A549 (cell line): Measurements from ENCODE around the gene MOSPD3. TPM values are rescaled to one million over a fixed set of nuclear protein-coding genes. Genes with fewer than 3 reads are reported as not detected.
A peak's percentile ranks its signal among the peaks of the same experiment; 100 is the strongest.

ENCODE experiments used
- ATAC-seq, 2 experiments: fragments of 200-7000 bp in 1 of 2; fragments of >200 bp in 1 of 2; cut with Nextera tagmentation in 1 of 2; cut with Tn5 transposase in 1 of 2; 3 replicates each; pipeline versions ENCODE4 v1.8.0 to v1.9.1; 2018 to 2020; ENCODE audit warnings: mild to moderate bottlenecking in 1 of 2, moderate library complexity in 1 of 2
- CTCF ChIA-PET: fragments of 300-600 bp; sonication (Branson Sonifier 250); formaldehyde crosslinking; extraction: SDS; loops from one replicate; lab custom pipeline; 2021; ENCODE audit warnings: antibody characterized with exemption, inconsistent platforms; lab: Yijun Ruan, JAX
- POLR2A ChIA-PET: fragments of 350-600 bp; formaldehyde crosslinking; extraction: SDS; loops from one replicate; lab custom pipeline; 2021; ENCODE audit warnings: antibody characterized with exemption, inconsistent platforms; lab: Yijun Ruan, JAX
- DNase-seq, 2 experiments: peaks; one replicate each; pipeline versions ENCODE4 v3.0.0 to v3.0.0-alpha.2; 2011 to 2016; ENCODE audit warnings: low read depth in 1 of 2, low spot score in 1 of 2
- FAIRE-seq: peaks from 2 replicates; lab custom pipeline; 2011; peaks lifted over from hg19 to GRCh38; lab: Jason Lieb, UNC
- H3K27ac ChIP-seq, 2 experiments: fragments of >200 bp; sonication (Bioruptor Twin); formaldehyde crosslinking; 3 replicates each; pipeline ENCODE4 v1.5.1; 2016 to 2017
- H3K4me1 ChIP-seq: fragments of >200 bp; sonication (Bioruptor Twin); formaldehyde crosslinking; 3 replicates; pipeline ENCODE4 v1.6.1; 2016
- H3K4me2 ChIP-seq: fragments of >200 bp; sonication (Bioruptor Twin); formaldehyde crosslinking; 3 replicates; pipeline ENCODE4 v1.6.1; 2016
- H3K4me3 ChIP-seq: fragments of >200 bp; sonication (Bioruptor Twin); formaldehyde crosslinking; 3 replicates; pipeline ENCODE4 v1.5.1; 2016
- H3K9me3 ChIP-seq: fragments of >200 bp; sonication (Bioruptor Twin); formaldehyde crosslinking; 3 replicates; pipeline ENCODE4 v1.6.1; 2016
- BHLHE40 ChIP-seq: IDR thresholded peaks from 2 replicates; pipeline ENCODE4 v1.6.1; 2012; ENCODE audit warnings: low read depth, low read length, inconsistent platforms
- CBX2 ChIP-seq: fragments of 200-600 bp; sonication (generic); IDR thresholded peaks from 2 replicates; pipeline ENCODE4 v1.6.1; 2016; ENCODE audit warnings: low read depth, mild to moderate bottlenecking, borderline replicate concordance
- CBX8 ChIP-seq: fragments of 200-600 bp; sonication (generic); IDR thresholded peaks from 2 replicates; pipeline ENCODE4 v1.6.1; 2016
- CEBPB ChIP-seq, 2 experiments: fragments of >200 bp in 1 of 2; sonication (Bioruptor Twin) in 1 of 2; formaldehyde crosslinking in 1 of 2; IDR thresholded peaks; 2 replicates each; pipeline ENCODE4 v1.6.1; 2012 to 2016
- EP300 ChIP-seq, 2 experiments: fragments of >200 bp; sonication (Bioruptor Twin); formaldehyde crosslinking; IDR thresholded peaks; 2 replicates in 1 of 2; 3 replicates in 1 of 2; pipeline ENCODE4 v1.6.1; 2016 to 2017
- ESRRA ChIP-seq: fragments of 150-350 bp; IDR thresholded peaks from 2 replicates; pipeline ENCODE4 v1.6.1; 2014; ENCODE audit warnings: mild to moderate bottlenecking, low read length, borderline replicate concordance
- FOSB ChIP-seq: fragments of 250-450 bp; sonication (Bioruptor Pico); IDR thresholded peaks from 2 replicates; pipeline ENCODE4 v1.5.0; 2020; ENCODE audit warnings: mild to moderate bottlenecking, moderate library complexity
- FOSL2 ChIP-seq, 2 experiments: fragments of 450-650 bp in 1 of 2; fragments of >200 bp in 1 of 2; sonication (Bioruptor Twin) in 1 of 2; formaldehyde crosslinking; IDR thresholded peaks; 2 replicates each; pipeline versions ENCODE4 v1.5.0 to v1.6.1; 2016 to 2020; ENCODE audit warnings: mild to moderate bottlenecking in 1 of 2, moderate library complexity in 1 of 2
- HDAC2 ChIP-seq: fragments of 200-600 bp; sonication (generic); IDR thresholded peaks from 2 replicates; pipeline ENCODE4 v1.6.1; 2016
- MAZ ChIP-seq: fragments of 150-350 bp; IDR thresholded peaks from 2 replicates; pipeline ENCODE4 v1.6.1; 2014; ENCODE audit warnings: antibody characterized with exemption, low read depth, low read length, borderline replicate concordance
- MYC ChIP-seq: IDR thresholded peaks from 2 replicates; pipeline ENCODE4 v1.6.1; 2012; ENCODE audit warnings: mild to moderate bottlenecking, inconsistent platforms, low read length, improper control_type of control experiment, borderline replicate concordance
- NFE2L2 ChIP-seq: fragments of 150-350 bp; conservative IDR thresholded peaks from 2 replicates; pipeline ENCODE4 v1.6.1; 2014; ENCODE audit warnings: low read length
- NR3C1 ChIP-seq: fragments of >200 bp; sonication (Bioruptor Twin); formaldehyde crosslinking; IDR thresholded peaks from 3 replicates; pipeline ENCODE4 v1.6.1; 2017
- POLR2A ChIP-seq: IDR thresholded peaks from 2 replicates; pipeline ENCODE4 v1.6.1; 2012; ENCODE audit warnings: mild to moderate bottlenecking, low read length
- RAD21 ChIP-seq, 2 experiments: fragments of >200 bp in 1 of 2; sonication (Bioruptor Twin) in 1 of 2; formaldehyde crosslinking in 1 of 2; IDR thresholded peaks in 1 of 2; conservative IDR thresholded peaks in 1 of 2; 2 replicates in 1 of 2; 3 replicates in 1 of 2; pipeline ENCODE4 v1.6.1; 2012 to 2018; ENCODE audit warnings: inconsistent platforms in 1 of 2
- REST ChIP-seq: fragments of 200-600 bp; sonication (generic); IDR thresholded peaks from 2 replicates; pipeline ENCODE4 v1.6.1; 2016; ENCODE audit warnings: antibody characterized with exemption, mild to moderate bottlenecking, moderate library complexity
- RFX5 ChIP-seq: fragments of 450-650 bp; IDR thresholded peaks from 2 replicates; pipeline ENCODE4 v1.7.1; 2014; ENCODE audit warnings: antibody characterized with exemption, mild to moderate bottlenecking, moderate library complexity
- RNF2 ChIP-seq: fragments of 200-600 bp; sonication (generic); IDR thresholded peaks from 2 replicates; pipeline ENCODE4 v1.6.1; 2016; ENCODE audit warnings: low read depth, mild to moderate bottlenecking, antibody characterized with exemption, moderate library complexity, borderline replicate concordance
- SREBF2 ChIP-seq: fragments of 450-650 bp; IDR thresholded peaks from 2 replicates; pipeline ENCODE4 v1.6.1; 2014; ENCODE audit warnings: mild to moderate bottlenecking, moderate library complexity
- TP53 ChIP-seq: fragments of 250-450 bp; sonication (Bioruptor Pico); IDR thresholded peaks from 2 replicates; pipeline ENCODE4 v1.5.0; 2021; ENCODE audit warnings: mild to moderate bottlenecking, moderate library complexity
- ZFP36 ChIP-seq: fragments of 450-650 bp; IDR thresholded peaks from 2 replicates; pipeline ENCODE4 v1.6.1; 2014; ENCODE audit warnings: borderline replicate concordance; ENCODE audit not compliant: partially characterized antibody
- ZNF302 ChIP-seq: fragments of 250-450 bp; sonication (Bioruptor Pico); IDR thresholded peaks from 2 replicates; pipeline ENCODE4 v1.9.0; 2021; ENCODE audit warnings: inconsistent platforms, mild to moderate bottlenecking, moderate library complexity
- ZSCAN20 ChIP-seq: fragments of 250-450 bp; sonication (Bioruptor Pico); IDR thresholded peaks from 2 replicates; pipeline ENCODE4 v1.8.0; 2022; ENCODE audit warnings: mild to moderate bottlenecking, moderate library complexity
- WGBS: methylation state at CpG from one replicate; pipeline ENCODE4 v1.1.6; 2017; ENCODE audit errors: missing lambda C conversion rate; 5-methylcytosine and 5-hydroxymethylcytosine counted together
- polyA plus RNA-seq, 4 experiments: library from polyadenylated mRNA; depleted of rRNA in 3 of 4; stranded (reverse); fragments of >200 nt; fragmentation: RNase III in 1 of 4; extraction: RNeasy Plus Mini Kit Qiagen cat#74134 plus additional on column Dnase treatment in 1 of 4; gene quantifications; 2 replicates in 3 of 4; 3 replicates in 1 of 4; pipeline ENCODE4 v1.2.3, GENCODE V29; 2011 to 2017

MOSPD3 gene
- polyA plus RNA-seq, 2 of the 4 experiments (the other 2 are of a cell fraction) = 6.1 to 14.8 TPM

- DNase-seq (no peak), FAIRE-seq (no peak), ATAC-seq (no peak)
- H3K27ac ChIP-seq = 0 out of 6 replicates have a peak overlapping the region, but pooled peaks of 1 of the 2 experiments have one; percentile 95
- TF ChIP-seq RAD21 (conservative IDR thresholded peaks at IDR 0.05 in 1 of 2, IDR thresholded peaks at IDR 0.05 in 1 of 2) (no peak), BHLHE40 (no peak), MAZ (no peak), RFX5 (no peak), ESRRA (no peak), SREBF2 (no peak), NR3C1 (no peak), ZSCAN20 (CRISPR knock-in tag) (no peak), POLR2A (no peak), ZFP36 (no peak), HDAC2 (no peak), FOSL2 (IDR thresholded peaks at IDR 0.05) (no peak), FOSL2 (CRISPR knock-in tag; IDR thresholded peaks at IDR 0.05) (no peak), TP53 (CRISPR knock-in tag) (no peak), CBX8 (no peak), NFE2L2 (no peak), CEBPB (IDR thresholded peaks at IDR 0.05) (no peak), CBX2 (no peak)
- no peak overlapping the region for H3K4me2 ChIP-seq
- H3K4me1 ChIP-seq = peaks cover 15% of the 10 kb centered on the region
- H3K9me3 ChIP-seq = no peaks in the 10 kb centered on the region
- CTCF ChIA-PET = interaction anchor here (0.9 to 10.1 kb wide), 6 partner anchors 10 to 122 kb away, joined by 3 to 135 read pairs (median 4); no protein-coding TSS in a partner anchor
- WGBS = 83% methylated on average over 23 of the region's 23 CpGs
- H3K4me3 ChIP-seq = no peak overlapping the region
- POLR2A ChIA-PET = no interaction called here
Measured at GRCh38 chr7:100583132-100584053, 28.9 kb upstream of the MOSPD3 start.

- Histone ChIP-seq H3K9me3 (no peaks in the 10 kb centered on the region), H3K4me1 (peaks cover 15% of the 10 kb centered on the region), H3K4me3 (peak overlapping the region; percentile 99), H3K27ac (peak overlapping the region in 1 of 2 experiments; percentile 95; a peak in 2 of 6 replicates), H3K4me2 (peak overlapping the region; percentile 96)
- WGBS = 84% methylated on average over 9 of the region's 15 CpGs
- ChIA-PET POLR2A (interaction anchor here (0.5 to 2.4 kb wide), 4 partner anchors 15 to 88 kb away, joined by 4 to 13 read pairs (median 4); partner anchors contain the start of gene AGFG2), CTCF (interaction anchor here (0.9 to 10.1 kb wide), 9 partner anchors 9 to 268 kb away, joined by 3 to 135 read pairs (median 4); partner anchors contain the start of gene SLC12A9)
- ATAC-seq (no peak), DNase-seq (no peak), FAIRE-seq (no peak)
- TF ChIP-seq POLR2A = no peak
- TF ChIP-seq CBX8 = no peak
- TF ChIP-seq HDAC2 = no peak
- TF ChIP-seq REST = no peak
- TF ChIP-seq FOSB (CRISPR knock-in tag) = no peak
- no peak for TF ChIP-seq EP300 (IDR thresholded peaks at IDR 0.05)
- TF ChIP-seq ZFP36 = no peak
- TF ChIP-seq RNF2 = no peak
- no peak for TF ChIP-seq MYC
- no peak for TF ChIP-seq ZNF302 (CRISPR knock-in tag)
Measured at GRCh38 chr7:100584054-100584682, 28.2 kb upstream of the MOSPD3 start.
